Measurements from ENCODE around the gene NEMP1.

GRCh38 chr12:57096748-57097553 lies 18.4 kb upstream of the NEMP1 start:
- TF ChIP-seq EZH2phosphoT487 (IDR thresholded peaks at IDR 0.05; ENCODE audit: insufficient read depth, low read depth), result no peak
- TF ChIP-seq EZH2 (IDR thresholded peaks at IDR 0.05; ENCODE audit: insufficient read depth, poor library complexity, severe bottlenecking), result no peak
